Cardiac muscle cell (in vitro differentiated cells and primary cell): Measurements from ENCODE around the gene TSC22D4. TPM values are rescaled to one million over a fixed set of nuclear protein-coding genes. Genes with fewer than 3 reads are reported as not detected.
A peak's percentile ranks its signal among the peaks of the same experiment; 100 is the strongest.

ENCODE experiments used
- DNase-seq, 2 donors: peaks; one replicate each; pipeline versions ENCODE4 v3.0.0 to v3.0.0-alpha.2; 2010 to 2017; ENCODE audit warnings: low read depth in 1 of 2, low spot score in 1 of 2
- H3K27ac ChIP-seq: fragments of 200-600 bp; sonication (generic); 2 replicates; pipeline ENCODE4 v1.5.1; 2016
- H3K27me3 ChIP-seq: fragments of 200-600 bp; sonication (generic); 2 replicates; pipeline ENCODE4 v1.6.0; 2016; ENCODE audit warnings: control low read depth
- H3K36me3 ChIP-seq: fragments of 200-600 bp; sonication (generic); 2 replicates; pipeline ENCODE4 v1.5.1; 2016; ENCODE audit warnings: control low read depth
- H3K4me1 ChIP-seq: fragments of 200-600 bp; sonication (generic); 2 replicates; pipeline ENCODE4 v1.8.1; 2017; ENCODE audit warnings: low read depth, mild to moderate bottlenecking, mixed run types
- H3K4me3 ChIP-seq: fragments of 200-600 bp; sonication (generic); 2 replicates; pipeline ENCODE4 v1.5.1; 2016; ENCODE audit warnings: mild to moderate bottlenecking
- H3K9me3 ChIP-seq: fragments of 200-600 bp; sonication (generic); 2 replicates; pipeline ENCODE4 v1.5.1; 2017; ENCODE audit warnings: low read depth, mild to moderate bottlenecking, control low read depth
- CTCF ChIP-seq: IDR thresholded peaks from 2 replicates; pipeline ENCODE4 v1.5.1; 2012; ENCODE audit warnings: low read depth, mild to moderate bottlenecking, low read length
- polyA plus RNA-seq: library from polyadenylated mRNA; unstranded; fragments of >200 nt; fragmentation: Nextera tagmentation; extraction: Ambion mirVana; gene quantifications from 2 replicates; pipeline ENCODE4 v1.2.1, GENCODE V29; 2016
- total RNA-seq: library from RNA; depleted of rRNA; stranded (reverse); fragments of >200 nt; gene quantifications from 2 replicates; pipeline ENCODE4 v1.2.3, GENCODE V29; 2016

Gene TSC22D4
- total and polyA plus RNA-seq, 2 experiments from 2014 or later, result 91.9 to 133 TPM

GRCh38 chr7:100432053-100432452 lies 47.0 kb downstream of the TSC22D4 start:
- Histone ChIP-seq H3K27ac (peak overlapping the region; percentile 67), H3K4me3 (no peak overlapping the region), H3K9me3 (no peaks in the 10 kb centered on the region), H3K36me3 (peaks cover 9% of the 10 kb centered on the region), H3K4me1 (peaks cover 27% of the 10 kb centered on the region), H3K27me3 (no peaks in the 10 kb centered on the region)
- DNase-seq, result no peak
- TF ChIP-seq CTCF, result no peak

- no peaks in the 10 kb centered on the region for H3K9me3 ChIP-seq
- peak overlapping the region; percentile 67 for H3K27ac ChIP-seq
- no peak for DNase-seq
- H3K4me3 ChIP-seq, result no peak overlapping the region
- H3K36me3 ChIP-seq, result peaks cover 9% of the 10 kb centered on the region
- TF ChIP-seq CTCF, result no peak
- no peaks in the 10 kb centered on the region for H3K27me3 ChIP-seq
- H3K4me1 ChIP-seq, result peaks cover 27% of the 10 kb centered on the region
These were observed 47.7 kb downstream of the TSC22D4 start for GRCh38 chr7:100431286-100431735.

GRCh38 chr7:100430493-100431285 lies 48.3 kb downstream of the TSC22D4 start:
- Histone ChIP-seq H3K27me3 (no peaks in the 10 kb centered on the region), H3K4me1 (peaks cover 27% of the 10 kb centered on the region), H3K27ac (peak overlapping the region; percentile 100), H3K4me3 (peak overlapping the region; percentile 77), H3K9me3 (no peaks in the 10 kb centered on the region), H3K36me3 (peaks cover 9% of the 10 kb centered on the region)
- no peak for TF ChIP-seq CTCF
- DNase-seq, result peak; percentile 30 to 38

- peak; percentile 97 to 99 for DNase-seq
- TF ChIP-seq CTCF, result no peak
These were observed 49.1 kb downstream of the TSC22D4 start, which contains the start of gene MEPCE for GRCh38 chr7:100429637-100430492. MEPCE (plus strand) TSS chr7:100429831; CDS start chr7:100430019, 188 bp downstream.

GRCh38 chr7:100428967-100429636 lies 49.9 kb downstream of the TSC22D4 start:
- no peaks in the 10 kb centered on the region for H3K9me3 ChIP-seq
- TF ChIP-seq CTCF, result no peak
- no peaks in the 10 kb centered on the region for H3K27me3 ChIP-seq
- peaks cover 6% of the 10 kb centered on the region for H3K36me3 ChIP-seq
- DNase-seq, result peak; percentile 100
- H3K27ac ChIP-seq, result peak overlapping the region; percentile 100
- H3K4me3 ChIP-seq, result peak overlapping the region; percentile 77
- peaks cover 22% of the 10 kb centered on the region for H3K4me1 ChIP-seq

More at GRCh38 chr7:100429637-100430492, 49.1 kb downstream of the TSC22D4 start, which contains the start of gene MEPCE:
- Histone ChIP-seq H3K4me3 (peak within 1 kb of the TSS; percentile 77), H3K9me3 (no peaks in the 10 kb centered on the region), H3K36me3 (peaks cover 9% of the 10 kb centered on the region), H3K4me1 (peaks cover 22% of the 10 kb centered on the region), H3K27me3 (no peaks in the 10 kb centered on the region), H3K27ac (peak within 1 kb of the TSS; percentile 100)
